ENCODE data around the gene ADAMTS6.

Gene ADAMTS6

DNA sequence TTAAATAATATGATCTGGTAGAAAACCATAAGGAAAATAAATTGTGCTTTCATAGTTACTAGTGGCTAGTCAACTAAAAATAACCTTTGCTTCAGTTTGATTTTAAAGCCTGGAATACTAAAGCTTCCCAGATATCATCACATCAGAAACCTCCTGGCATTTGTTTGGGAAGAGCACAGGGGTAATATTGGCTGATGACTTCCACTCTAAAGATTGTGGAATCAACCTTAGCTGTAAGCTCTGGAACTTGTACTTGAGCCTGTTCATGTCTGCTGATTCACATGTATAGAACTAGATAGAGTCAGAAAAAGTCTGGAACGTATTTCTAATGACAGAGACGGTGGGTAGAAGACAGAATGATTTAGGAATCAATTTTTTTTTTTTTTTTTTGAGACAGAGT lies 367.9 kb downstream of the ADAMTS6 start:
- Histone ChIP-seq H3K9ac (ENCODE audit: low read length) (no peak overlapping the region), H3K4me3 (ENCODE audit: insufficient read depth, low read length, poor library complexity, severe bottlenecking) (no peak overlapping the region), H3F3A (ENCODE audit: insufficient read depth) (no peaks in the 10 kb centered on the region), H4K20me1 (ENCODE audit: low read depth, low read length) (no peaks in the 10 kb centered on the region), H3K27ac (ENCODE audit: low read depth, low read length) (no peak overlapping the region), H3K36me3 (ENCODE audit: low read length) (no peaks in the 10 kb centered on the region; the same call in 1 of the 2 replicates), H3K4me2 (ENCODE audit: low read depth, low read length, poor library complexity, severe bottlenecking) (no peak overlapping the region), H3K27me3 (ENCODE audit: low read length) (no peaks in the 10 kb centered on the region), H3K79me2 (ENCODE audit: insufficient read depth, low read length) (no peaks in the 10 kb centered on the region), H3K9me3 (ENCODE audit: insufficient read depth, low read length) (no peaks in the 10 kb centered on the region), H3K9me2 (replicated peaks; ENCODE audit: insufficient read depth, low read length) (no peaks in the 10 kb centered on the region), H2AFZ (ENCODE audit: low read depth, low read length, severe bottlenecking) (no peak overlapping the region)
- TF ChIP-seq EZH2phosphoT487 (conservative IDR thresholded peaks at IDR 0.05; ENCODE audit: low read length) = no peak
- TF ChIP-seq, protein P1, sequence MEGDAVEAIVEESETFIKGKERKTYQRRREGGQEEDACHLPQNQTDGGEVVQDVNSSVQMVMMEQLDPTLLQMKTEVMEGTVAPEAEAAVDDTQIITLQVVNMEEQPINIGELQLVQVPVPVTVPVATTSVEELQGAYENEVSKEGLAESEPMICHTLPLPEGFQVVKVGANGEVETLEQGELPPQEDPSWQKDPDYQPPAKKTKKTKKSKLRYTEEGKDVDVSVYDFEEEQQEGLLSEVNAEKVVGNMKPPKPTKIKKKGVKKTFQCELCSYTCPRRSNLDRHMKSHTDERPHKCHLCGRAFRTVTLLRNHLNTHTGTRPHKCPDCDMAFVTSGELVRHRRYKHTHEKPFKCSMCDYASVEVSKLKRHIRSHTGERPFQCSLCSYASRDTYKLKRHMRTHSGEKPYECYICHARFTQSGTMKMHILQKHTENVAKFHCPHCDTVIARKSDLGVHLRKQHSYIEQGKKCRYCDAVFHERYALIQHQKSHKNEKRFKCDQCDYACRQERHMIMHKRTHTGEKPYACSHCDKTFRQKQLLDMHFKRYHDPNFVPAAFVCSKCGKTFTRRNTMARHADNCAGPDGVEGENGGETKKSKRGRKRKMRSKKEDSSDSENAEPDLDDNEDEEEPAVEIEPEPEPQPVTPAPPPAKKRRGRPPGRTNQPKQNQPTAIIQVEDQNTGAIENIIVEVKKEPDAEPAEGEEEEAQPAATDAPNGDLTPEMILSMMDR (IDR thresholded peaks at IDR 0.05; ENCODE audit: insufficient read depth, low read length, poor library complexity, severe bottlenecking) = no peak

DNA sequence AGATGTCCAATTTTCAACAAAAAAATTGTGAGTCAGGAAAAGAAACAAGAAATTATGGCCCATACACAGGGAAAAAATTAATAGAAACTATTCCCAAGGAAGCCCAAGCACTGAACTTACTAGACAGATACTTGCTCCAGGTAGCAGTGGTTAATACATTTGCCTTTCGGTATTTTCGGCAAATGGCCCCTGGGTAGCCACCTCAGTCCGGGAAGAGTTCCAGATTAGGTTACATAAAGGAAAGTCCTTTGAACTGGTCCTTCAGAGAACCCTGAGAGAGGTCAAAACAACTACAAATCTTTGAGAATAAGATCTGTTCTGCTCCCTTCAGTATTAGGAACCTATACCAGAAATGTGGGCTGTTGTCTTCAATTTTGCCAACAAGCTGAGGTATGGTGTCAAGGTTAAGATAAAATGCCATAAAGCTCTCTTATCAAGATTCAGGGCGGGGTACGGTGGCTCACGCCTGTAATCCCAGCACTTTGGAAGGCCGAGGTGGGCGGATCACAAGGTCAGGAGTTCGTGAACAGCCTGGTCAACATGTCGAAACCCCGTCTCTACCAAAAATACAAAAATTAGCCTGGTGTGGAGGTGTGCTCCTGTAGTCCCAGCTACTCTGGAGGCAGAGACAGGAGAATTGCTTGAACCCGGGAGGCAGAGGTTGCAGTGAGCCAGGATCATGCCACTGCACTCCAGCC lies 369.6 kb downstream of the ADAMTS6 start:
- no peaks in the 10 kb centered on the region; the same call in 1 of the 2 replicates for H3K36me3 ChIP-seq (ENCODE audit: low read length)
- no peaks in the 10 kb centered on the region for H3K9me2 ChIP-seq (replicated peaks; ENCODE audit: insufficient read depth, low read length)
- H3K27me3 ChIP-seq (ENCODE audit: low read length) = no peaks in the 10 kb centered on the region
- H2AFZ ChIP-seq (ENCODE audit: low read depth, low read length, severe bottlenecking) = no peak overlapping the region
- H3K9ac ChIP-seq (ENCODE audit: low read length) = no peak overlapping the region
- no peaks in the 10 kb centered on the region for H3K79me2 ChIP-seq (ENCODE audit: insufficient read depth, low read length)
- H3K9me3 ChIP-seq (ENCODE audit: insufficient read depth, low read length) = no peaks in the 10 kb centered on the region
- H4K20me1 ChIP-seq (ENCODE audit: low read depth, low read length) = no peaks in the 10 kb centered on the region
- H3K27ac ChIP-seq (ENCODE audit: low read depth, low read length) = no peak overlapping the region
- no peaks in the 10 kb centered on the region for H3F3A ChIP-seq (ENCODE audit: insufficient read depth)
- H3K4me3 ChIP-seq (ENCODE audit: insufficient read depth, low read length, poor library complexity, severe bottlenecking) = no peak overlapping the region
- TF ChIP-seq, protein P1 (IDR thresholded peaks at IDR 0.05; ENCODE audit: insufficient read depth, low read length, poor library complexity, severe bottlenecking) = no peak
- no peak for TF ChIP-seq EZH2phosphoT487 (conservative IDR thresholded peaks at IDR 0.05; ENCODE audit: low read length)
- no peak overlapping the region for H3K4me2 ChIP-seq (ENCODE audit: low read depth, low read length, poor library complexity, severe bottlenecking)

DNA sequence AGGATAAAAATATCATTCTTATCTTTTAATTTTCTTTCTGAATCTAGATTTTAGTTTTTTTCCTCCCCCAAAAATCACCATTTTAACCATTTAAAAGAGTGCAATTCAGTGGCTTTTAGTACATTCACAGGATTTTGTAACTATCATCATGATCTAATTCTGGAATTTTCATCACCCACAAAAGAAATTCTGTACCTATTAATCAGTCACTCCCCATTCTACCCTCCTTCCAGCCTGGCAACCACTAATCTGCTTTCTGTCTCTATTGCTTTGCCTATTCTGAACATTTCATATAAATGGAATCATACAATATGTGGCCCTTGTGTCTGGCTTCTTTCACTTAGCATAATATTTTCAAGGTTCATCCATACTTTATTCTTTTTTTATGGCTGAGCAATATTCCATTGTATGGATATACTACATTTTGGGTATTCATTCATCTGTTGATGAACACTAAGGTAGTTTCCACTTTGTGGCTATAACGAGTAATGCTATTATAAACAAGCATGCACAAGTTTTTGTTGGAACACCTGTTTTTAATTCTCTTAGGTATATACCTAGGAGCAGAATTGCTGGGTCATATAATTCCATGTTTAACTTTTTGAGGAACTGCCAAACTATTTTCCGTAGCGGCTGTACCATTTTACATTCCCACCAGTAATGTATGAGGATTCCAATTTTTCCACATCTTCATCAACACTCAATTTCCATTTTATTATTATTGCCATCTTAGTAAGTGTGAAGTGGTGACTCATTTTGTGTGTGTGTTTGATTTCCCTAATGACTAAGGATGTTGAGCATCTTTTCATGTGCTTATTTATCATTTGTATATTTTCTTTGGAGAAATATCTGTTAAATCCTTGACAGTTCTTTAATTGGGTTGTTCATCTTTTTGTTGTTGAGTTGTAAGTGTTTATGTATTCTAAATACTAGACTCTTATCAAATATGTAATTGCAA lies 372.7 kb downstream of the ADAMTS6 start:
- H3K9me3 ChIP-seq (ENCODE audit: insufficient read depth, low read length) = no peaks in the 10 kb centered on the region
- no peak overlapping the region for H3K27ac ChIP-seq (ENCODE audit: low read depth, low read length)
- H3K9ac ChIP-seq (ENCODE audit: low read length) = no peak overlapping the region
- H3K4me3 ChIP-seq (ENCODE audit: insufficient read depth, low read length, poor library complexity, severe bottlenecking) = no peak overlapping the region
- H3K36me3 ChIP-seq (ENCODE audit: low read length) = no peaks in the 10 kb centered on the region
- H3K4me2 ChIP-seq (ENCODE audit: low read depth, low read length, poor library complexity, severe bottlenecking) = no peak overlapping the region
- no peaks in the 10 kb centered on the region for H4K20me1 ChIP-seq (ENCODE audit: low read depth, low read length)
- H3F3A ChIP-seq (ENCODE audit: insufficient read depth) = no peaks in the 10 kb centered on the region
- no peak for TF ChIP-seq EZH2phosphoT487 (conservative IDR thresholded peaks at IDR 0.05; ENCODE audit: low read length)
- TF ChIP-seq, protein P1 (IDR thresholded peaks at IDR 0.05; ENCODE audit: insufficient read depth, low read length, poor library complexity, severe bottlenecking) = no peak
- H2AFZ ChIP-seq (ENCODE audit: low read depth, low read length, severe bottlenecking) = no peak overlapping the region
- no peaks in the 10 kb centered on the region for H3K9me2 ChIP-seq (replicated peaks; ENCODE audit: insufficient read depth, low read length)
- no peaks in the 10 kb centered on the region for H3K27me3 ChIP-seq (ENCODE audit: low read length)
- H3K79me2 ChIP-seq (ENCODE audit: insufficient read depth, low read length) = no peaks in the 10 kb centered on the region

All from SU-DHL-6 (cell line).